Measurements from ENCODE around the gene ALG14.

The ALG14 gene

DNA sequence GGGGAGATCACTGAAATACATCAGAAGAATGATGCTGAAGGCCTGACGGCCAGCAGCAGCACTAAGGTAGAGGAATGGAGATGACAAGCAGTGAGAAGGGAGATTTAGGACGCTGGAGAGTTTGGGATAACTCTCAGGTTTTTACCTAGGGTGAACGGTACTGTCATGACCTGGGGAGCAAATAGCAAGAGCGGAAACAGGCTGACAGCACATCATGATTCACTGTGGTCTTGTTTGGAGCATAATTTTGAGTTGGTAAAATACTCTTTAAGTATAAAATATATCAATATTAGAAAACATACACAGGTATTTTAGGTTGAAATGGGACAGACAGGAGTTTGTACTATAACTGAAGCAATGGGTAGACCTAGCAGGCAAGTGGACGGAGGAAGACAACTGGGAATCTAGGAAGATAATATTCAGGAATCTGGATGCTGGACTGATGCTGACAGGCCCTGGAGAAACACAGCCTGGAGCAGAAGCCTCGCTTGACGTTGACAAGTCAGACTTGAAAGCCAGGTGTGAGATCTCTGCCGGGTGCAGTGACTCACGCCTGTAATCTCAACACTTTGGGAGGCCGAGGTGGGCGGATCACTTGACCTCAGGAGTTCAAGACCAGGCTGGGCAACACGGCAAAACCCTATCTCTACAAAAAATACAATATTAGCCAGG is 33.3 kb downstream of the ALG14 start:
- no peak overlapping the region for H3K4me3 ChIP-seq (replicated peaks; ENCODE audit: insufficient read depth, low read length)
- DNase-seq (ENCODE audit: low read depth in 1 of 2, low spot score in 1 of 2), result no peak
- TF ChIP-seq SPI1 (IDR thresholded peaks at IDR 0.05; ENCODE audit: borderline replicate concordance, low read depth) (no peak), GABPA (IDR thresholded peaks at IDR 0.05; ENCODE audit: low read depth) (no peak), POLR2AphosphoS5 (IDR thresholded peaks at IDR 0.05; ENCODE audit: low read depth) (no peak)
- TF ChIP-seq, protein P1, sequence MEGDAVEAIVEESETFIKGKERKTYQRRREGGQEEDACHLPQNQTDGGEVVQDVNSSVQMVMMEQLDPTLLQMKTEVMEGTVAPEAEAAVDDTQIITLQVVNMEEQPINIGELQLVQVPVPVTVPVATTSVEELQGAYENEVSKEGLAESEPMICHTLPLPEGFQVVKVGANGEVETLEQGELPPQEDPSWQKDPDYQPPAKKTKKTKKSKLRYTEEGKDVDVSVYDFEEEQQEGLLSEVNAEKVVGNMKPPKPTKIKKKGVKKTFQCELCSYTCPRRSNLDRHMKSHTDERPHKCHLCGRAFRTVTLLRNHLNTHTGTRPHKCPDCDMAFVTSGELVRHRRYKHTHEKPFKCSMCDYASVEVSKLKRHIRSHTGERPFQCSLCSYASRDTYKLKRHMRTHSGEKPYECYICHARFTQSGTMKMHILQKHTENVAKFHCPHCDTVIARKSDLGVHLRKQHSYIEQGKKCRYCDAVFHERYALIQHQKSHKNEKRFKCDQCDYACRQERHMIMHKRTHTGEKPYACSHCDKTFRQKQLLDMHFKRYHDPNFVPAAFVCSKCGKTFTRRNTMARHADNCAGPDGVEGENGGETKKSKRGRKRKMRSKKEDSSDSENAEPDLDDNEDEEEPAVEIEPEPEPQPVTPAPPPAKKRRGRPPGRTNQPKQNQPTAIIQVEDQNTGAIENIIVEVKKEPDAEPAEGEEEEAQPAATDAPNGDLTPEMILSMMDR (IDR thresholded peaks at IDR 0.05; ENCODE audit: insufficient read depth, low read length), result no peak
- TF ChIP-seq, protein P2, sequence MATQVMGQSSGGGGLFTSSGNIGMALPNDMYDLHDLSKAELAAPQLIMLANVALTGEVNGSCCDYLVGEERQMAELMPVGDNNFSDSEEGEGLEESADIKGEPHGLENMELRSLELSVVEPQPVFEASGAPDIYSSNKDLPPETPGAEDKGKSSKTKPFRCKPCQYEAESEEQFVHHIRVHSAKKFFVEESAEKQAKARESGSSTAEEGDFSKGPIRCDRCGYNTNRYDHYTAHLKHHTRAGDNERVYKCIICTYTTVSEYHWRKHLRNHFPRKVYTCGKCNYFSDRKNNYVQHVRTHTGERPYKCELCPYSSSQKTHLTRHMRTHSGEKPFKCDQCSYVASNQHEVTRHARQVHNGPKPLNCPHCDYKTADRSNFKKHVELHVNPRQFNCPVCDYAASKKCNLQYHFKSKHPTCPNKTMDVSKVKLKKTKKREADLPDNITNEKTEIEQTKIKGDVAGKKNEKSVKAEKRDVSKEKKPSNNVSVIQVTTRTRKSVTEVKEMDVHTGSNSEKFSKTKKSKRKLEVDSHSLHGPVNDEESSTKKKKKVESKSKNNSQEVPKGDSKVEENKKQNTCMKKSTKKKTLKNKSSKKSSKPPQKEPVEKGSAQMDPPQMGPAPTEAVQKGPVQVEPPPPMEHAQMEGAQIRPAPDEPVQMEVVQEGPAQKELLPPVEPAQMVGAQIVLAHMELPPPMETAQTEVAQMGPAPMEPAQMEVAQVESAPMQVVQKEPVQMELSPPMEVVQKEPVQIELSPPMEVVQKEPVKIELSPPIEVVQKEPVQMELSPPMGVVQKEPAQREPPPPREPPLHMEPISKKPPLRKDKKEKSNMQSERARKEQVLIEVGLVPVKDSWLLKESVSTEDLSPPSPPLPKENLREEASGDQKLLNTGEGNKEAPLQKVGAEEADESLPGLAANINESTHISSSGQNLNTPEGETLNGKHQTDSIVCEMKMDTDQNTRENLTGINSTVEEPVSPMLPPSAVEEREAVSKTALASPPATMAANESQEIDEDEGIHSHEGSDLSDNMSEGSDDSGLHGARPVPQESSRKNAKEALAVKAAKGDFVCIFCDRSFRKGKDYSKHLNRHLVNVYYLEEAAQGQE (IDR thresholded peaks at IDR 0.05; ENCODE audit: insufficient replicate concordance, low read depth), result no peak
- H3K27me3 ChIP-seq (ENCODE audit: insufficient read depth, poor library complexity, severe bottlenecking), result no peaks in the 10 kb centered on the region
- no peak overlapping the region for H3K27ac ChIP-seq (replicated peaks)

DNA sequence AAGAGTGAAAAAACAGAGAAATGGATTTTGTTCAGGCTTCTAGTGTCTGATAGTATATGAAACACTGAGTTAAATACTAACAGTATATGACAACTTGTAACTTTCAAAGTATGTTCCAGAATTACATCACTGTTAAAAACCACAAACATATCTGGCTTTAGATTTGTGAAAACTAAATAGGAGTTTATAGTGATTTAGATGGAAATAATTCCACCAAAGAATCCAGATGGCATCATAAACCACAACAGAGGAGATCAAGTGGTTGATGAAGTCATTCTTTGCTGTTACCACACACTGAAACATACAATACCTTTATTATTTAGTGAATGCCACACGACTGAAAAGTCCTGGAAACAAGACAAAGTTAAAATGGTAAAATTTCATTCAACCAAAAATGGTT is 37.2 kb downstream of the ALG14 start:
- Histone ChIP-seq H3K4me3 (replicated peaks; ENCODE audit: insufficient read depth, low read length) (no peak overlapping the region), H3K27me3 (ENCODE audit: insufficient read depth, poor library complexity, severe bottlenecking) (no peaks in the 10 kb centered on the region), H3K27ac (replicated peaks) (no peak overlapping the region)
- no peak for TF ChIP-seq SPI1 (IDR thresholded peaks at IDR 0.05; ENCODE audit: borderline replicate concordance, low read depth)
- TF ChIP-seq POLR2AphosphoS5 (IDR thresholded peaks at IDR 0.05; ENCODE audit: low read depth), result no peak
- no peak for TF ChIP-seq GABPA (IDR thresholded peaks at IDR 0.05; ENCODE audit: low read depth)
- TF ChIP-seq, protein P2 (IDR thresholded peaks at IDR 0.05; ENCODE audit: insufficient replicate concordance, low read depth), result no peak
- TF ChIP-seq, protein P1 (IDR thresholded peaks at IDR 0.05; ENCODE audit: insufficient read depth, low read length), result no peak
- DNase-seq (ENCODE audit: low read depth in 1 of 2, low spot score in 1 of 2), result no peak

DNA sequence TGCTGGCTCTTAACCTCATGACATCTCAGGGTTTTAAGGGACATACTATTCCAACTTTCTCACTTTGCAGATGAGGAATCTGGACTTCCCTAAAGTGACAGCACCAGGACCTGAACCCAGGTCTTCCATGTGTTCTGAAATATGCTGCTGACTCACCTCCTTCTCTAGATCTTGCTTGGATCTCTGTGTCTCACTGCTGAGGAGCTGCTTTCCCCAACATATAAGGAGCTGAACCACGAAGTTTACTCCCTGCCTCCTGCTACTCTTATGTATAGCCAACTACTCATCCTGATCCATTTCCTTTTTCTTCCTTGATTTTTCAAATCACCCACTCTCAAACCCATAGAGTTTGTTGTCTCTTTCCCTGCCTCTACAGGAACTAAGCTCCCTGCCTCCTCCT is 38.2 kb downstream of the ALG14 start:
- H3K4me3 ChIP-seq (replicated peaks; ENCODE audit: insufficient read depth, low read length), result no peak overlapping the region

More for the DNA sequence above, 38.2 kb downstream of the ALG14 start:
- Histone ChIP-seq H3K27me3 (ENCODE audit: insufficient read depth, poor library complexity, severe bottlenecking) (no peaks in the 10 kb centered on the region), H3K27ac (replicated peaks) (no peak overlapping the region)
- no peak for DNase-seq (ENCODE audit: low read depth in 1 of 2, low spot score in 1 of 2)
- TF ChIP-seq POLR2AphosphoS5 (IDR thresholded peaks at IDR 0.05; ENCODE audit: low read depth), result no peak
- TF ChIP-seq GABPA (IDR thresholded peaks at IDR 0.05; ENCODE audit: low read depth), result no peak
- TF ChIP-seq, protein P2 (IDR thresholded peaks at IDR 0.05; ENCODE audit: insufficient replicate concordance, low read depth), result no peak
- TF ChIP-seq SPI1 (IDR thresholded peaks at IDR 0.05; ENCODE audit: borderline replicate concordance, low read depth), result no peak
- TF ChIP-seq, protein P1 (IDR thresholded peaks at IDR 0.05; ENCODE audit: insufficient read depth, low read length), result no peak
